Astrocyte (in vitro differentiated cells and primary cell): ENCODE data around the gene DEFB108B. TPM values are rescaled to one million over a fixed set of nuclear protein-coding genes. Genes with fewer than 3 reads are reported as not detected.
A peak's percentile ranks its signal among the peaks of the same experiment; 100 is the strongest.
"Not testable (repeated sequence)": the region's sequence is repeated elsewhere in the genome, so short reads cannot be mapped to it uniquely, and the experiment has no call there.

Source experiments
- DNase-seq: peaks from one replicate; pipeline ENCODE4 v3.0.0-alpha.2; 2010; ENCODE audit warnings: low read depth
- FAIRE-seq: peaks from 2 replicates; lab custom pipeline; 2011; peaks lifted over from hg19 to GRCh38; lab: Jason Lieb, UNC
- H2AFZ ChIP-seq: 2 replicates; pipeline ENCODE4 v1.6.0; 2012; ENCODE audit warnings: low read depth, low read length, inconsistent platforms
- H3K27ac ChIP-seq: 2 replicates; pipeline ENCODE4 v1.5.1; 2011; ENCODE audit warnings: low read depth, low read length, inconsistent platforms
- H3K27me3 ChIP-seq: 2 replicates; pipeline ENCODE4 v1.6.0; 2011; ENCODE audit warnings: low read length, inconsistent platforms; ENCODE audit not compliant: insufficient read depth
- H3K36me3 ChIP-seq: 2 replicates; pipeline ENCODE4 v1.5.1; 2011; ENCODE audit warnings: low read length, inconsistent platforms; ENCODE audit not compliant: insufficient read depth
- H3K4me1 ChIP-seq: 2 replicates; pipeline ENCODE4 v1.5.1; 2011; ENCODE audit warnings: low read length, inconsistent platforms; ENCODE audit not compliant: insufficient read depth
- H3K4me2 ChIP-seq: 2 replicates; pipeline ENCODE4 v1.6.0; 2012; ENCODE audit warnings: low read length, inconsistent platforms
- H3K4me3 ChIP-seq: 2 replicates; pipeline ENCODE4 v1.5.1; 2011; ENCODE audit warnings: low read depth, mild to moderate bottlenecking, low read length, inconsistent platforms; ENCODE audit not compliant: insufficient read depth
- H3K79me2 ChIP-seq: 2 replicates; pipeline ENCODE4 v1.6.0; 2012; ENCODE audit warnings: mild to moderate bottlenecking, low read length, inconsistent platforms; ENCODE audit not compliant: insufficient read depth
- H3K9ac ChIP-seq: 2 replicates; pipeline ENCODE4 v1.6.0; 2012; ENCODE audit warnings: mild to moderate bottlenecking, low read length, inconsistent platforms
- H3K9me3 ChIP-seq: 2 replicates; pipeline ENCODE4 v1.5.1; 2012; ENCODE audit warnings: low read depth, mild to moderate bottlenecking, low read length, inconsistent platforms; ENCODE audit not compliant: insufficient read depth
- H4K20me1 ChIP-seq: 2 replicates; pipeline ENCODE4 v1.6.0; 2012; ENCODE audit warnings: low read length, inconsistent platforms; ENCODE audit not compliant: insufficient read depth
- H3K27ac Mint-ChIP-seq: one replicate; pipeline ENCODE4 v1.8.0; 2021; ENCODE audit warnings: mild to moderate bottlenecking, mixed read lengths; ENCODE audit not compliant: unreplicated experiment
- H3K27me3 Mint-ChIP-seq: one replicate; pipeline ENCODE4 v1.8.0; 2021; ENCODE audit warnings: low read depth, mixed read lengths; ENCODE audit not compliant: unreplicated experiment
- H3K36me3 Mint-ChIP-seq: one replicate; pipeline ENCODE4 v1.8.0; 2021; ENCODE audit warnings: low read depth, mixed read lengths; ENCODE audit not compliant: unreplicated experiment
- H3K4me1 Mint-ChIP-seq: one replicate; pipeline ENCODE4 v1.8.0; 2021; ENCODE audit warnings: low read depth, mixed read lengths; ENCODE audit not compliant: unreplicated experiment
- H3K4me3 Mint-ChIP-seq: one replicate; pipeline ENCODE4 v1.8.0; 2021; ENCODE audit warnings: mild to moderate bottlenecking, moderate library complexity, mixed read lengths; ENCODE audit not compliant: unreplicated experiment
- H3K9me3 Mint-ChIP-seq: one replicate; pipeline ENCODE4 v1.8.0; 2021; ENCODE audit warnings: mild to moderate bottlenecking, mixed read lengths; ENCODE audit not compliant: unreplicated experiment
- total RNA-seq: library from RNA; stranded (reverse); gene quantifications from 2 replicates; pipeline ENCODE4 v1.2.1, GENCODE V29; 2021
- TF ChIP-seq, protein P1 (sequence below): IDR thresholded peaks from 2 replicates; pipeline ENCODE4 v1.5.1; 2011; ENCODE audit warnings: low read depth, mild to moderate bottlenecking, inconsistent platforms, low read length, moderate library complexity; ENCODE audit not compliant: insufficient read depth

Gene DEFB108B
- total RNA-seq, 1 donor from 2014 or later: not detected

GRCh38 chr11:71863978-71864627 lies 31.1 kb downstream of the DEFB108B start:
- H2AFZ ChIP-seq, H3K9ac ChIP-seq, FAIRE-seq, H4K20me1 ChIP-seq, H3K36me3 Mint-ChIP-seq, H3K4me1 ChIP-seq, H3K4me1 Mint-ChIP-seq, H3K9me3 ChIP-seq, H3K4me3 ChIP-seq, H3K27me3 ChIP-seq, H3K4me3 Mint-ChIP-seq, H3K9me3 Mint-ChIP-seq, H3K79me2 ChIP-seq, H3K27ac ChIP-seq, H3K27ac Mint-ChIP-seq, H3K27me3 Mint-ChIP-seq, H3K4me2 ChIP-seq, H3K36me3 ChIP-seq: not testable (repeated sequence)
- peak; percentile 52 for DNase-seq
- TF ChIP-seq, protein P1, sequence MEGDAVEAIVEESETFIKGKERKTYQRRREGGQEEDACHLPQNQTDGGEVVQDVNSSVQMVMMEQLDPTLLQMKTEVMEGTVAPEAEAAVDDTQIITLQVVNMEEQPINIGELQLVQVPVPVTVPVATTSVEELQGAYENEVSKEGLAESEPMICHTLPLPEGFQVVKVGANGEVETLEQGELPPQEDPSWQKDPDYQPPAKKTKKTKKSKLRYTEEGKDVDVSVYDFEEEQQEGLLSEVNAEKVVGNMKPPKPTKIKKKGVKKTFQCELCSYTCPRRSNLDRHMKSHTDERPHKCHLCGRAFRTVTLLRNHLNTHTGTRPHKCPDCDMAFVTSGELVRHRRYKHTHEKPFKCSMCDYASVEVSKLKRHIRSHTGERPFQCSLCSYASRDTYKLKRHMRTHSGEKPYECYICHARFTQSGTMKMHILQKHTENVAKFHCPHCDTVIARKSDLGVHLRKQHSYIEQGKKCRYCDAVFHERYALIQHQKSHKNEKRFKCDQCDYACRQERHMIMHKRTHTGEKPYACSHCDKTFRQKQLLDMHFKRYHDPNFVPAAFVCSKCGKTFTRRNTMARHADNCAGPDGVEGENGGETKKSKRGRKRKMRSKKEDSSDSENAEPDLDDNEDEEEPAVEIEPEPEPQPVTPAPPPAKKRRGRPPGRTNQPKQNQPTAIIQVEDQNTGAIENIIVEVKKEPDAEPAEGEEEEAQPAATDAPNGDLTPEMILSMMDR: peak; percentile 55

GRCh38 chr11:71867209-71867608 lies 34.2 kb downstream of the DEFB108B start:
- H3K27ac ChIP-seq, FAIRE-seq, H3K27me3 ChIP-seq: not testable (repeated sequence)

GRCh38 chr11:71869931-71870330 lies 36.9 kb downstream of the DEFB108B start:
- H3K4me3 ChIP-seq, H3K36me3 ChIP-seq, H4K20me1 ChIP-seq, H2AFZ ChIP-seq, H3K4me3 Mint-ChIP-seq, H3K9me3 Mint-ChIP-seq, H3K27me3 Mint-ChIP-seq, H3K27me3 ChIP-seq, H3K4me2 ChIP-seq, DNase-seq, H3K79me2 ChIP-seq, H3K9ac ChIP-seq, FAIRE-seq, H3K27ac Mint-ChIP-seq, H3K36me3 Mint-ChIP-seq, H3K4me1 ChIP-seq, H3K9me3 ChIP-seq, H3K27ac ChIP-seq, H3K4me1 Mint-ChIP-seq: not testable (repeated sequence)

More at GRCh38 chr11:71867209-71867608, 34.2 kb downstream of the DEFB108B start:
- H3K4me1 Mint-ChIP-seq, H3K9me3 Mint-ChIP-seq, H3K4me1 ChIP-seq, H3K79me2 ChIP-seq, H3K9me3 ChIP-seq, H3K4me3 ChIP-seq, H3K4me3 Mint-ChIP-seq, DNase-seq, H3K36me3 ChIP-seq, H4K20me1 ChIP-seq, H3K4me2 ChIP-seq, H2AFZ ChIP-seq, H3K27ac Mint-ChIP-seq, H3K27me3 Mint-ChIP-seq, H3K36me3 Mint-ChIP-seq, H3K9ac ChIP-seq: not testable (repeated sequence)

GRCh38 chr11:71870661-71871060 lies 37.7 kb downstream of the DEFB108B start:
- not testable (repeated sequence) for H4K20me1 ChIP-seq, H3K4me1 ChIP-seq, H3K9ac ChIP-seq, H3K4me2 ChIP-seq, H3K27me3 Mint-ChIP-seq, DNase-seq, H3K36me3 Mint-ChIP-seq, H3K4me1 Mint-ChIP-seq, H3K9me3 Mint-ChIP-seq, H3K4me3 Mint-ChIP-seq, H3K9me3 ChIP-seq, H3K27ac ChIP-seq, H2AFZ ChIP-seq, FAIRE-seq, H3K36me3 ChIP-seq, H3K4me3 ChIP-seq, H3K27me3 ChIP-seq, H3K27ac Mint-ChIP-seq, H3K79me2 ChIP-seq

- H3K4me2 ChIP-seq, H3K9me3 Mint-ChIP-seq, H3K36me3 ChIP-seq, H3K36me3 Mint-ChIP-seq, H3K27me3 ChIP-seq, H3K4me1 ChIP-seq, FAIRE-seq, H3K9me3 ChIP-seq, H3K4me1 Mint-ChIP-seq, H3K9ac ChIP-seq, H3K27me3 Mint-ChIP-seq, H4K20me1 ChIP-seq, H3K4me3 ChIP-seq, H3K4me3 Mint-ChIP-seq, H3K79me2 ChIP-seq, H2AFZ ChIP-seq, H3K27ac ChIP-seq, H3K27ac Mint-ChIP-seq, DNase-seq: not testable (repeated sequence)
These were observed 43.3 kb downstream of the DEFB108B start for GRCh38 chr11:71876262-71876661.
